ENCODE measurements around the gene GAS5.

GAS5 gene

DNA sequence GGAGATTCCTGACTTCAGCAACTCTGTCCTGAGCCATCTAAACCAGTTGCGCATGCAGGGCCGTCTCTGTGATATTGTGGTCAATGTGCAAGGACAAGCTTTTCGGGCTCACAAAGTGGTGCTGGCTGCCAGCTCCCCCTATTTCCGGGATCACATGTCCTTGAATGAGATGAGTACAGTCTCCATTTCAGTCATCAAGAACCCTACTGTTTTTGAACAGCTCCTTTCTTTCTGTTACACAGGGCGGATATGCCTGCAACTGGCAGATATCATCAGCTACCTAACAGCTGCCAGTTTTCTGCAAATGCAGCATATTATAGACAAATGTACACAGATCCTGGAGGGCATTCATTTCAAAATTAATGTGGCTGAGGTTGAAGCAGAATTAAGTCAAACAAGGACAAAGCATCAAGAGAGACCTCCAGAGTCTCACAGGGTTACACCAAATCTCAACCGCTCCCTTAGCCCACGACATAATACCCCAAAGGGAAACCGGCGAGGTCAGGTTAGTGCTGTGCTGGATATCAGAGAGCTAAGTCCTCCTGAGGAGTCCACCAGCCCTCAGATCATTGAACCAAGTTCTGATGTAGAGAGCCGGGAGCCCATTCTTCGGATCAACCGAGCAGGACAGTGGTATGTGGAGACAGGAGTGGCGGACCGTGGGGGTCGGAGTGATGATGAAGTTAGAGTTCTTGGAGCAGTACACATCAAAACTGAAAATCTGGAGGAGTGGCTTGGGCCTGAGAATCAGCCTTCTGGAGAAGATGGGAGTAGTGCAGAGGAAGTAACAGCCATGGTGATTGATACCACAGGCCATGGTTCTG, 2.7 kb upstream of the GAS5 start:
- peak overlapping the region; percentile 99; the same call in 1 of the 2 replicates for H3K27ac ChIP-seq
- TF ChIP-seq ZFX (IDR thresholded peaks at IDR 0.05; ENCODE audit: borderline replicate concordance) (no peak), CTCF (IDR thresholded peaks at IDR 0.05) (no peak)

- TF ChIP-seq ZFX (IDR thresholded peaks at IDR 0.05; ENCODE audit: borderline replicate concordance): no peak
- no peak for TF ChIP-seq CTCF (IDR thresholded peaks at IDR 0.05)
- peak overlapping the region; percentile 99 for H3K27ac ChIP-seq
These were observed 1.2 kb upstream of the GAS5 start for GRCh38 chr1:173869021-173869359.

GRCh38 chr1:173868266-173869020, 654 bp upstream of the GAS5 start, which contains the start of gene ZBTB37:
Gene ZBTB37 (plus strand): TSS chr1:173868380. CDS start chr1:173870226, 1,846 bp downstream.
- peak within 1 kb of the TSS; percentile 99 for H3K27ac ChIP-seq
- TF ChIP-seq ZFX (IDR thresholded peaks at IDR 0.05; ENCODE audit: borderline replicate concordance): no peak
- peak; percentile 21 for TF ChIP-seq CTCF (IDR thresholded peaks at IDR 0.05)

DNA sequence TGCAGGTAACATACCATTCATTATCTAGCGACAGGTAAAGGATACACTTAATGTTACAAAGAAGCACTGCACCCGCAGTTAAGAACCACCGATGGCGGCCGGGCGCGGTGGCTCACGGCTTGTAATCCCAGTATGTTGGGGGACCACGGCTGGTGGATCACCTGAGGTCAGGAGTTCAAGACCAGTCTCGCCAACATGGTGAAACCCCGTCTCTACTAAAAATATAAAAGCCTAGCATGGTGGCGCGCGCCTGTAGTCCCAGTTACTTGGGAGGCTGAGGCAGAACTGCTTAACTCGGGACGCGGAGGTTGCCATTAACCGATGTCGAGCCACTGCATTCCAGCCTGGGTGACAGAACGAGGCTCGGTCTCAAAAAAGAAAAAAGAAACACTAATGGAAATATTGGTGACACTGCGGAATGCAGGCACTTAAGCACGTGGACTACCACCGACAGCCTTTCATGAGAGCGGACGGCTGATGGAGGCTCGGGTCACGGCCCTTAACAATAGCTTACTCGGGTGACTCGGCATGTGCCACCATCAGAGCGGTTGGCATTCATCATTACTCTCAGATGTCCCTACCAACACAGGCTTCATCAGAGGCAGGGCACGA, 542 bp downstream of the GAS5 start:
- peak overlapping the region; percentile 99 for H3K27ac ChIP-seq
- TF ChIP-seq ZFX (IDR thresholded peaks at IDR 0.05; ENCODE audit: borderline replicate concordance) (no peak), CTCF (IDR thresholded peaks at IDR 0.05) (no peak)

DNA sequence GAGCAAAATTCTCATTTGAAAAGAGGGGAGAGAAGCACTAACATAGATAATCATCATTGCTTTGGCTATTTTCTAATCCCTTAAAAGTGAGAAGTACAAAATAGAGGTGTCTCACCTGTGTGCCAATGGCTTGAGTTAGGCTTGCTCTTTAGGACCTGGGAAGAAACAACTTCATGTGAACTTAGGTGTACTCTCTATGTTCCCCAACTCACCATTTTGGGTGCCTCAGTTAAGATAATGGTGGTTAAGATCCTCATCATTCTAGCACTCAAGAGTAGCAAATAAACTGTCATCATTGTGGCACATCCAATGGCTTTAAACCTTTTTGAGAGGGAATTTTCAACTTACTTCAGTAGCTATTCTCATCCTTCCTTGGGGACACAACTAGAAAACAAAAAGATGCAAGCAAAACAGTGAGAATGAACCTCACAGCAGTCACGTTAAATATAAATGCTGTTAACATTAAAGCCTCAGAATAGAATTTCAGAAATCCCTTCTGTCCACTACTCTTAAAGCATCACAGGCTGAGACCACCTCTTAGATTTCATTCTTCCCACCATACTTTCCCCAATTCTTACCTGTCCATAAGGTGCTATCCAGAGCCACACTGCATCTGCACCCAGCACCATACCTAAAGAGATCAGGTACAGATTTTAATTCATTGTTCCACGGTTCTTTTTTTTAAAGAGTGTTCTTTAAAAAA, 1.2 kb downstream of the GAS5 start:
- H3K27ac ChIP-seq: peak overlapping the region; percentile 99
- TF ChIP-seq CTCF (IDR thresholded peaks at IDR 0.05) (no peak), ZFX (IDR thresholded peaks at IDR 0.05; ENCODE audit: borderline replicate concordance) (no peak)

DNA sequence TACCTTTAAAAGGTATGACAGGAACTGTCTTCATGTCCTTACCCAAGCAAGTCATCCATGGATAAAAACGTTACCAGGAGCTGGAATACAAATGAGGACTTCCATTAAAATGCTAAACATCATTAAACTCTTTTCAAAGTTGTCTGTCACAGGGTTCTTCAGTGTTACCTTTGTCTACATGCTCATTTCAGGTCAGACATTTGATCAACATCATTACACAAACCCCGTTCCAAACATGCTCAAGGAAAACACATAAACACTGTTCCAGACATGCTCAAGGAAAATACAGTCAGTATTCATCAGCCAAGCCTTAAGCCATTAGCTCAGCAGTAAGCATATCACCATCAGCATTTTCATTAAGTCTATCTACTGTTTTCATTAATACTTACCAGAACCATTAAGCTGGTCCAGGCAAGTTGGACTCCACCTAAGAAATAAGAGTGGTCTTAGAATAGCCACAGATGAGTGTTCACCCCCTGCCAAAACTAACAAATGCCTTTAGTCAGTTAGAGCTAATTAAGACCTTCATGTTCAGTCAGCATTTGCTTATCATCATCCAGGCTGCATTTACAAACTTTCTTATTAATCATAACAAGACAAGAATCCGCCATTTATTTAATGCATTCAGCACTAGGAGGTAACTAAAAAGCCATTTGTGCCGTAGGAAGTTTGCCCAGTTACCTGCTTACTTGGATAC, 2.2 kb downstream of the GAS5 start:
- no peak for TF ChIP-seq CTCF (IDR thresholded peaks at IDR 0.05)
- no peak for TF ChIP-seq ZFX (IDR thresholded peaks at IDR 0.05; ENCODE audit: borderline replicate concordance)
- H3K27ac ChIP-seq: peak overlapping the region; percentile 99

All from 22Rv1 (cell line).